ENCODE measurements around the gene TMEM106C.
A peak's percentile ranks its signal among the peaks of the same experiment; 100 is the strongest.
"Not testable (repeated sequence)": the region's sequence is repeated elsewhere in the genome, so short reads cannot be mapped to it uniquely, and the experiment has no call there.

The TMEM106C gene

GRCh38 chr12:47946413-47947323 lies 16.7 kb upstream of the TMEM106C start:
- H3K4me3 ChIP-seq (ENCODE audit: low read depth, low read length): no peak overlapping the region
- DNase-seq (ENCODE audit: low read depth): no peak

DNA sequence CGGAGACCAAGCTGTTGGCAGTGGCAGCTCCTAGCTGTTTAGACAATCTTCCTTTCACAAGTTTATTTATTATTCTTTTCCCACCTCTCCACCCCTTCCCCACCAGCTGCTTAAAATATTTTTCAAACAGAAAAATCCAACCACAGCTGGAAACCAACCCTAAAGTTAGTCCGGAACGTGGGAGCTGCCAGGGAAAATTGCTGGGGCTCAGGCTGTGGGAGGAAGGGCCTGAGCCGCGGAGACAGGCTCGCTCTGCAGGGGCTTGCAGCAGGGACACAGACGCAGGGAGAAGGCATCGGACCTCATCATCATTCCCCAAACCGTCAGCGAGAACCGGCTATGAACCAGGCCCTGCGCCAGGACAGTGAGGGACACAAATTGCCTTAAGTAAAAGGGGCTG lies 16.1 kb upstream of the TMEM106C start:
- no peak for DNase-seq (ENCODE audit: low read depth)
- H3K4me3 ChIP-seq (ENCODE audit: low read depth, low read length): no peak overlapping the region

DNA sequence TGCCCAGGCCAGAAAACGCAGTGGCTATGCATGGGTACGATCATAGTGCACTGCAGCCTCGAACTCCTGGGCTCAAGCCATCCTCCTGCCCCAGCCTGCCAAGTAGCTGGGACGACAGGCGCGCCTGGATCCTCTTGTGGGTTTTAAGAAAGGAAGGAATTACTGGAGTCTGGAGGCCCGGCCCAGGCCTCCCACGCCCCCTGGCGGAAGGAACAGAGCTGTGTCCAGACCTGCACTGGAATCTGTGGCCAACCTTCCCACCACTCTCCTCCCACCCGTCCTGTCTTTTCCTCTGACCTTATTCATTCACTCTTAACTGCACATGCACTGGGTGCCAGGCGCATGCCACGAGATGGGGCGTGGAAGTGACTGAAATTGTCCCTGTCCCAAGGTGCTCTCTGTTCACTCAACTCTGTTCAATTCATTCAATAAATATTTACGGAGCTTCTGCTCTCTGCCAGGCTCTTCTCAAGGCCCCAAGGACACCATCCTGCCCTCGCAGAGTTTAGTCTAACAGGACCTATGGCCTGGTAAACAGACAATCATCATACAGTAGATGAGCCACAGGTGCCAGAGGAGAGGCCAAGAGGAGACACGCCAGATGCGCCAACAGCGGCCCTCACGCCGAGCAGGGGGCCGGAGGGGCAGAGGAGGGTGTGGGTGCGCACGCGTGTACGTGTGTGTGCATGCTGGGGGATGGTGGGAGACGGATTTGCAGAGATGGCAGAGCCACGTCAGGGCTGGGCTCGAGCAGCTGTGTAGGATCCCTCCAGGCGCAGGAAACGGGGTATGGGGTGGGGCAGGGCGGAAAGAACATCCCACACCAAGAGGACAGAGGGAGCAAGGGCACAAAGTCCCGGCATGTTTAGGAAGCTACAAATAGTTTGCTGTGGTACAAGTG lies 13.7 kb upstream of the TMEM106C start:
- H3K4me3 ChIP-seq (ENCODE audit: low read depth, low read length): no peak overlapping the region
- DNase-seq (ENCODE audit: low read depth): no peak

DNA sequence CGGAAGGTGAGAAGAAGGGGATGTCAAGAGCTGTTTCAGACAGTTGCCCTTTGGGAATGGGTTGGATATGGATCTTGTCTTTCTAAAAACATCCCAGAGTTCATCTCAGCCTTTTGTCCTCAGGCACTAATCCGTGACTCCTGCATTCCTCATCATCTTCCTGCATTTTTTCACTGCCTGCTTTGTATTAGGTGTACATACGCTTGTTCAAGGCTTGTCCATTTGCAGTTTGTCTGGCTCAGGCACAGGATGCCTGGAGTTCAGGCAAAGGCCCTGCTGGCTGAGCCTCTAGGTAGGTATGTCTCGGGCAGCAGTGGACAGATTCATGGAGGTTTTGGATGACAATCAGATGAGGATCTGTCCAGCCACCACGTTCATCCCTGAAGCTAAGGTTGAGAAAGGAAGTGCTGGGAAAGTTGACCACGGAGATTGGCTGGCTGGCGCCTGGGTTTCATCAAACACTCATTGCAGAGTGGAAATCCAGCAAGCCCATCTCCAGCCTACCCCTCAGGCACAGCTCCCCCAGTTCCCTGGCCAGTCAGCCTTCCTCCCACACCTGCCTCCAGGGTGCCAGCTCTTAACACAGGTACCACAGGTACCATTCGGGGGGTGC lies 12.4 kb upstream of the TMEM106C start:
- no peak overlapping the region for H3K4me3 ChIP-seq (ENCODE audit: low read depth, low read length)
- DNase-seq (ENCODE audit: low read depth): no peak

DNA sequence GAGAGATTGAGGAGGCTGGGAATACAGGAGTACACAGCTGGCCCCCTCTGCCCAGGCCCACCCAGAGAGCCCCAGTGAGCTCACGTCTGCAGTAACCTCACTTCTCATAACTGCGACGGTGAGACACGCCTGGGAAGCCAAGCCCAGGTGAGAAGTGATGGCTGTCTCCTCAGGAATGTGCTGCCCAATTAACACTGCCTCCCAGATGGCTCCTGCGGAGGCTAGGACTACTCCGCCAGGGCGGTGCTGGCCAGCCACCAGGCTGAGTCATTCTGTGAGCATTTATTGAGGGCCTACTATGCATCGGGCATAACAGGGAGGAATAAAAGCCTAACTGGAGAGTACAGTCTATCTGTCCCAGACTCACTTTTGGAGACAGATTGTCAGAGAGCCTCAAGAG lies 9.3 kb upstream of the TMEM106C start:
- DNase-seq (ENCODE audit: low read depth): no peak
- H3K4me3 ChIP-seq (ENCODE audit: low read depth, low read length): no peak overlapping the region

DNA sequence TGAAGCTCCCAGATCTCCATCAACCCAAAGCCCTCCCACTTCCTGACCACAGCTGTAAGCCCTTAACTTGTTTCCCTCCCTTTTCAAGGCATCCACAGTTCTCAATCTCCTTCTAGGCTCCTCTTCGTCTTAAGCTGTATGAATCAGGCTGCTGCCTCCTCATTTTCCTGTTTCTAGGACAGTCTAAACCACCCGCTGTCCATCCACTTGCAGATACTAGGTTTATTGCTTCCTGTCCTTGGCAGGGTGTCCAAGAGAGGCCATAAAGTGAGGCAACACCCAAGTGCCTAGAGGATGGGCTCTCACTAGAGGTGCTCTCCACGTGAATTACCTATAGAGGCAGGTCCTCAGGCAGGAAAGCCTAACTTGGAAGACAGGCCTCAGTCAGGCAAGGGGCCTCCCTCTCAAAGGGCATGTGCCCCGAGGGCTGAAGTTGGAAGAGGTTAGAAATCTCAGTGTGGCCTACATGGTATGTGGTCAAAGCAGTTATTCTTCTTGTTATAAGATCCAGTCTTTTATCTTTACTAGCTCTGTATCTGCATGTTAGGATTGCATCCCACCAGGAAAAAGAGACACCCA lies 8.8 kb upstream of the TMEM106C start:
- DNase-seq (ENCODE audit: low read depth): no peak
- no peak overlapping the region for H3K4me3 ChIP-seq (ENCODE audit: low read depth, low read length)

DNA sequence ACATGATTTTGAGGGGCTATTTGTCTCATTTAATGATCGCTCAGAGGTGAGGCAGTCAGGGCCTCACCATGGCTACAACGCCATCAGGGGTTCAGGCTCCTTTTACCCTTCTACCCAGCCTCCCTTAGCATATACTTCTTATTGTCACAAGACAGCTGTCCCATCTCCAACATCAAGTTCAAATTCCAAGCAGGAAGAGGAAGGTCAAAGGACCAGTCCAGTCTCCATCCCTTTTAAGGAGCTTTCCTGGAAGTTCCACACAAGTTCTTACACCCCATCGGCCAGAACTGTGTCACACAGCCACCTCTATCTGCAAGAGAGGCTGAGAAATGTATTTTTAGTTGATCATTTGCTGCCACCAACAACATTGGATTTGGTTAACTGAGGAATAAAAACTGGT lies 8.3 kb upstream of the TMEM106C start:
- no peak for DNase-seq (ENCODE audit: low read depth)

GRCh38 chr12:47957671-47958070 lies 5.7 kb upstream of the TMEM106C start:
- DNase-seq (ENCODE audit: low read depth): not testable (repeated sequence)

More for the DNA sequence above, 8.3 kb upstream of the TMEM106C start:
- H3K4me3 ChIP-seq (ENCODE audit: low read depth, low read length): no peak overlapping the region

GRCh38 chr12:47962198-47962597 lies 1.2 kb upstream of the TMEM106C start:
- DNase-seq (ENCODE audit: low read depth): no peak
- H3K4me3 ChIP-seq (ENCODE audit: low read depth, low read length): no peak overlapping the region

More at GRCh38 chr12:47957671-47958070, 5.7 kb upstream of the TMEM106C start:
- not testable (repeated sequence) for H3K4me3 ChIP-seq (ENCODE audit: low read depth, low read length)

DNA sequence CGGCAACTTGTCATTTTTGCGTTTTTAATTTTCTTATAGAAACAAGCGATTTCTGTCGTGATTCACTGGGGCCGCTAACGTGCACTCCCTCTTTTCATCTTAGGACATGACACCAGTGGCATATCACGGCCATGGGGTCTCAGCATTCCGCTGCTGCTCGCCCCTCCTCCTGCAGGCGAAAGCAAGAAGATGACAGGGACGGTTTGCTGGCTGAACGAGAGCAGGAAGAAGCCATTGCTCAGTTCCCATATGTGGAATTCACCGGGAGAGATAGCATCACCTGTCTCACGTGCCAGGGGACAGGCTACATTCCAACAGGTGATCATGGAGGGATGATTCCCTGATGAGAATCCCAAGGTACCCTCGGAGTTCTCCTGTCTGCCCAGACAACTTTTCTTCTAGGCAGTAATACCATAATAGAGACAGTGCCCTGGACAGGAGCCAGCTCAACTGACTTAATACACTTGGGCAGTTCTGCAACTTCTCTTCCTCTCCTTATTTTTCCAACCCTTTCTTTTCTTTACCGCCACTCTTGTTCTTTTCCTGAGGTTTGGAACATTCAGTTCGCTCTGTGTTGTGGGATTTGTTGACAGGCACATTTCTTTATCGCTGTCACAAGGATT lies 821 bp downstream of the TMEM106C start:
- peak overlapping the region; percentile 89 for H3K4me3 ChIP-seq (ENCODE audit: low read depth, low read length)
- no peak for DNase-seq (ENCODE audit: low read depth)

DNA sequence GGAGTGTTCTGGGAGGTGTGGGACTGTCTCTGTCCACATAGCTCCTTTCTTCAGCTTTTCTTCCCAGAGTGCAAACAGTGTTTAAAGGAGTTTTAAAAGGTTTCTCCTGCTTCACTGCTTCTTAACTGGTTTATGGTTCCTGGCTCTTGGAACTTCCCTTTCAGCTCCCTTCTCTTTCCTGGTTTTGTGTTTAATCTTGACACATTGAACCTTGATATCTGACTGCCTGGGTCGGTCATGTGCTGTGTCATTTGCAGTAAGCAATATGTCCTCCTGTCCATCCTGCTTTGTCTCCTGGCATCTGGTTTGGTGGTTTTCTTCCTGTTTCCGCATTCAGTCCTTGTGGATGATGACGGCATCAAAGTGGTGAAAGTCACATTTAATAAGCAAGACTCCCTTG lies 2.2 kb downstream of the TMEM106C start:
- no peak overlapping the region for H3K4me3 ChIP-seq (ENCODE audit: low read depth, low read length)
- no peak for DNase-seq (ENCODE audit: low read depth)

- peak; percentile 75 for DNase-seq (ENCODE audit: low read depth)
- H3K4me3 ChIP-seq (ENCODE audit: low read depth, low read length): no peak overlapping the region
Measured at GRCh38 chr12:47967461-47968321, 4.3 kb downstream of the TMEM106C start.

DNA sequence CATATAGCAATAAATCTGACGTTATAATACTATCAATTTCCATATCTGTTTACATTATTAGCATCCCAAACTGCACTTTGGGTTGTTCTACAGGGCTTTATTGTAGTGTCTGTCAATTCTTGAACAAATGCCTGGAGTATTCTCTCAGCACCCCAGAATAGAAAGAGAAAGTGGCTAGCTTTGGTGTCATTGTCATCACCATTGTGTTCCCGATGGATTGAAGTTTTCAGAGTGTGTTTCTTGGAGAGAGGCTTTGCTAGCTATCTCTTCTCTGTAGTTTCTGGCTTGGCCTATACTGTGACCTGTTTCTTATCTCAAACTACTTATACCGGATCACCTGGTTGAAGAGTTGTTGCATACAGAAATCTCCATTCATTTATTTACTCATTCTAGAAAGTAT lies 6.4 kb downstream of the TMEM106C start:
- no peak overlapping the region for H3K4me3 ChIP-seq (ENCODE audit: low read depth, low read length)
- DNase-seq (ENCODE audit: low read depth): no peak

DNA sequence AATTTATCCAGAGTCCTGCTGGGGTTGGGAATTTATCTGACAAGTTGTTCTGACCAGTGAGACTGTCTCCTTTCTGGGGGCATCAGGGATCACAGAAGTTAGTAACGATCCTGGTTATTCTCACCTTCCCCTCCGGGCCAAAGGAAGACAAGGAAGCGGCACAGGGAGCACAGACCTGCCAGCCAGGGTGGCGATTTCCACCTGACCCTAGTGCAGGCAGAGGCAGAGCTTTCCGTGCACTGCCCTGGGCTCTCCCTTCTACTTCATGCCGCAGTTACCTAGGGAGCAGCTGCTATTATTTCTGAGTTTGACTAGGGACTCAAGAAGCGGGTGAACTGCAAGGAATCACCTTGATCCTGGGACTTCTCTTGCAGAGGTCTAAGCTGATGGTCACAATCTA lies 7.4 kb downstream of the TMEM106C start:
- H3K4me3 ChIP-seq (ENCODE audit: low read depth, low read length): no peak overlapping the region
- DNase-seq (ENCODE audit: low read depth): no peak

DNA sequence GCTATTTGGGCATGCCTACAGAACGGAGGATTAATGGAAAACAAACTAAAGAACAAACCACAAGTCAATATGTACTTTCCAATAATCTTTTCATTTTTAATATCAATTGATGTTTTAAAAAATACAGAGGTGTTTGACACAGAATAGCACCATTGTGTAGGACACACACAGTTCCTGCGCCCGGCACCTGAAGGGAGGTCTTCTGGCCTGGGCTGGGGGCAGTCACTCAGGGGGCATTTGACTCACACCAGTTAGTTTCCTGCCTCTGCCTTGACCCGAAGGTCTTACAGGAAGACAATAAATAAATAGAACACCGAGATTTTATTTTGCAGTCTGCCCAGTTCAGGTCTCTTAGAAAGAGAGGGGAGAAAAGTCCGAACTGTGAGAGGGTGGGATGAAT lies 9.5 kb downstream of the TMEM106C start:
- no peak overlapping the region for H3K4me3 ChIP-seq (ENCODE audit: low read depth, low read length)
- no peak for DNase-seq (ENCODE audit: low read depth)

GRCh38 chr12:47973870-47974269 lies 10.5 kb downstream of the TMEM106C start:
- H3K4me3 ChIP-seq (ENCODE audit: low read depth, low read length): no peak overlapping the region
- DNase-seq (ENCODE audit: low read depth): no peak

DNA sequence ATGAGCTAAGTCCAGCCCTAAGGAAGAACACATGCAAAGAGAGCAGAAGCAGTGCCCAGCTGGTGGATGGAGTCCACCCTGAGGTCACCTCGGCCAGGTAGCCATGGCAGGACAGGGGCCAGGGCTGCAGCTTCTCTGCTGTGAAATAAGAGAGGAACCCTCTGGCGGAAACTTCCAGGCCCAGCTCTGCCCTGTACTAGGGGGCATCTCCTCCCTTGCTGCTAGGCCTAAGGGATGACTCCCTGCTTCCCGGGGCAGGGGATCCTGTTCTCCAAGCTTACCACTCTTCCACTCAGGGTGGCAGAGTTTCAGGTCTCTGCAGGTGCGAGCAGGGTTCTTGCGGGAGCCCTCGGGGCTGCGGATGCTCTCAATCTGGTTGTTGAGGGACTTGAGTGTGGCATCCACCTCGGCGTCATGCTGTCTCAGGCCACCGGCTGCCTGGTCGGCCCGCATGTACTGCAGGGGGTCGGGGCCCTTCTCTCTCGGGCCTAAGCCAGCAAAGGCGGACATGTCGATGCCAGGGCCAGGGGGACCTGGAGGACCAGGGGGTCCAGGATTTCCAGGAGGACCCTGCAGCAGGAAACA lies 11.7 kb downstream of the TMEM106C start:
- DNase-seq (ENCODE audit: low read depth): no peak

DNA sequence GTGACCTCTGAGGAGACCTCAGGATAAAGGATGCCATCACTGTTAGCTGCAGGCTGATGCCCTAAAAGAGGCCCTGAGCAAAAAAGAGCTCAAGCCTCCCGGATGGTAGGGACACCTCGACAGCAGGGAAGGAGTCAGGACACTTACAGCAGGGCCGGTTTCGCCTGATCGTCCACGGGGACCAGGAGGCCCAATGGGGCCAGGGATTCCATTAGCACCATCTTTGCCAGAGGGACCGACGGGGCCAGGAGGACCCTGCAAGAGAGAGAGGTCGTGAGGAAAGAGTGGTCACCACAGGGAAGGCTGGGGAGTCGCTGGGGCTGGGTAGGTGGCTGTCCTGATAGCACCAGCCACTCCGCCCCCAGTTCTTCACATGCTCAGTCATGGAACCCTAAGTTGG lies 12.4 kb downstream of the TMEM106C start:
- no peak for DNase-seq (ENCODE audit: low read depth)
- no peak overlapping the region for H3K4me3 ChIP-seq (ENCODE audit: low read depth, low read length)

More for the DNA sequence above, 11.7 kb downstream of the TMEM106C start:
- no peak overlapping the region for H3K4me3 ChIP-seq (ENCODE audit: low read depth, low read length)
